DMS79 treated with DMSO at 0.1 percent for 48 hours (cell line): Measurements from ENCODE around the gene SEMA6B.

Experiments used
- DNase-seq: peaks from one replicate; lab custom pipeline; 2025; lab: John Stamatoyannopoulos, UW

The SEMA6B gene

GRCh38 chr19:4525563-4526002 lies 33.9 kb downstream of the SEMA6B start:
- DNase-seq, result no peak

- no peak for DNase-seq
These were observed 34.5 kb downstream of the SEMA6B start for GRCh38 chr19:4524808-4525562.

GRCh38 chr19:4523306-4524110 lies 36.0 kb downstream of the SEMA6B start:
- no peak for DNase-seq

GRCh38 chr19:4522291-4523002 lies 37.0 kb downstream of the SEMA6B start:
- no peak for DNase-seq

GRCh38 chr19:4521888-4522242 lies 37.6 kb downstream of the SEMA6B start:
- DNase-seq, result no peak

- DNase-seq, result no peak
These were observed 38.2 kb downstream of the SEMA6B start for GRCh38 chr19:4521170-4521887.

- no peak for DNase-seq
These were observed 39.8 kb downstream of the SEMA6B start for GRCh38 chr19:4519521-4520277.

- no peak for DNase-seq
These were observed 40.4 kb downstream of the SEMA6B start for GRCh38 chr19:4519172-4519496.

GRCh38 chr19:4518345-4519171 lies 40.9 kb downstream of the SEMA6B start, which contains the start of gene PLIN4:
Gene PLIN4 (minus strand): TSS chr19:4518486. CDS start chr19:4518272, 214 bp downstream.
- DNase-seq, result no peak

- no peak for DNase-seq
These were observed 41.9 kb downstream of the SEMA6B start for GRCh38 chr19:4517451-4518057.

- DNase-seq, result no peak
These were observed 42.6 kb downstream of the SEMA6B start for GRCh38 chr19:4516939-4517300.

- DNase-seq, result no peak
These were observed 43.1 kb downstream of the SEMA6B start for GRCh38 chr19:4516199-4516938.

GRCh38 chr19:4515732-4516131 lies 43.8 kb downstream of the SEMA6B start:
- no peak for DNase-seq

GRCh38 chr19:4513248-4513647 lies 46.2 kb downstream of the SEMA6B start:
- no peak for DNase-seq

- DNase-seq, result no peak
These were observed 47.4 kb downstream of the SEMA6B start for GRCh38 chr19:4512070-4512469.

- no peak for DNase-seq
These were observed 48.0 kb downstream of the SEMA6B start for GRCh38 chr19:4511300-4512054.

GRCh38 chr19:4510435-4511255 lies 48.8 kb downstream of the SEMA6B start:
- DNase-seq, result no peak

GRCh38 chr19:4508698-4509097 lies 50.8 kb downstream of the SEMA6B start:
- no peak for DNase-seq
